HG02885 (cell line): Measurements from ENCODE around the gene GAB4.
"Not testable (repeated sequence)": the region's sequence is repeated elsewhere in the genome, so short reads cannot be mapped to it uniquely, and the experiment has no call there.

Experiments
- ATAC-seq: cut with Tn5 transposase; IDR thresholded peaks from one replicate; pipeline ENCODE4 v1.9.1; 2021; ENCODE audit warnings: mild to moderate bottlenecking; ENCODE audit not compliant: unreplicated experiment, poor library complexity

GAB4 gene

GRCh38 chr22:16917144-16918003, 90.6 kb downstream of the GAB4 start:
- ATAC-seq, result peak; percentile 81

GRCh38 chr22:16915701-16916100, 92.3 kb downstream of the GAB4 start:
- ATAC-seq, result no peak

GRCh38 chr22:16914911-16915310, 93.1 kb downstream of the GAB4 start:
- ATAC-seq, result not testable (repeated sequence)

- ATAC-seq, result peak; percentile 50
Observed at GRCh38 chr22:16914006-16914405, 94.0 kb downstream of the GAB4 start.

- ATAC-seq, result no peak
Observed at GRCh38 chr22:16912281-16912680, 95.7 kb downstream of the GAB4 start.
